Lung (tissue), 12 donors: ENCODE results near the gene PRKAR1A. TPM values are rescaled to one million over a fixed set of nuclear protein-coding genes. Genes with fewer than 3 reads are reported as not detected.
A peak's percentile ranks its signal among the peaks of the same experiment; 100 is the strongest.

Experiments
- ATAC-seq: fragments of 200-7000 bp; cut with Tn5 transposase; one replicate; pipeline ENCODE4 v1.9.1; 2020; ENCODE audit warnings: moderate number of reproducible peaks; ENCODE audit not compliant: insufficient read depth, low FRiP score
- DNase-seq, 3 donors: peaks; one replicate each; pipeline ENCODE4 v3.0.0-alpha.2; 2013 to 2017
- H3K27ac ChIP-seq, 2 donors: one replicate each; pipeline ENCODE4 v1.5.1; 2013; ENCODE audit warnings: mild to moderate bottlenecking in 2 of 2, moderate library complexity in 2 of 2, control low read depth in 1 of 2, inconsistent platforms in 1 of 2, low read depth in 1 of 2, low read length in 1 of 2
- H3K27me3 ChIP-seq, 3 donors: one replicate each; pipeline ENCODE4 v1.5.1; 2013; ENCODE audit warnings: low read length in 2 of 3; ENCODE audit not compliant: control insufficient read depth in 3 of 3, insufficient read depth in 3 of 3
- H3K36me3 ChIP-seq, 4 donors: one replicate each; pipeline ENCODE4 v1.5.1; 2013; ENCODE audit warnings: low read length in 4 of 4, mild to moderate bottlenecking in 1 of 4, moderate library complexity in 1 of 4; ENCODE audit not compliant: control insufficient read depth in 4 of 4, insufficient read depth in 4 of 4
- H3K4me1 ChIP-seq, 5 donors: one replicate each; pipeline ENCODE4 v1.5.1; 2013; ENCODE audit warnings: low read length in 5 of 5, mild to moderate bottlenecking in 2 of 5, moderate library complexity in 1 of 5; ENCODE audit not compliant: control insufficient read depth in 5 of 5, insufficient read depth in 5 of 5
- H3K4me3 ChIP-seq: one replicate; pipeline ENCODE4 v1.5.1; 2013; ENCODE audit warnings: mild to moderate bottlenecking, control low read depth, moderate library complexity
- H3K9ac ChIP-seq, 2 donors: one replicate each; pipeline ENCODE4 v1.5.1; 2013; ENCODE audit warnings: low read length in 2 of 2, control low read depth in 1 of 2; ENCODE audit not compliant: insufficient read depth in 1 of 2
- H3K9me3 ChIP-seq, 4 donors: one replicate each; pipeline ENCODE4 v1.5.1; 2013; ENCODE audit warnings: low read length in 3 of 4, mild to moderate bottlenecking in 1 of 4, moderate library complexity in 1 of 4; ENCODE audit not compliant: control insufficient read depth in 4 of 4, insufficient read depth in 3 of 4
- WGBS, 2 donors: extraction: QIAGEN DNeasy Blood & Tissue Kit; methylation state at CpG; one replicate each; pipeline ENCODE4 v1.1.7; 2013; 5-methylcytosine and 5-hydroxymethylcytosine counted together
- polyA plus RNA-seq, 2 donors: library from polyadenylated mRNA; stranded (reverse); fragments of 200-250 nt; gene quantifications; one replicate each; pipeline ENCODE4 v1.2.1, GENCODE V29; 2013
- total RNA-seq, 2 donors: library from RNA; depleted of rRNA in 1 of 2; stranded (reverse); fragments of >200 nt in 1 of 2; gene quantifications; one replicate each; pipeline ENCODE4 v1.2.1, GENCODE V29; 2014 to 2021
- TF ChIP-seq, protein P1 (sequence below): IDR thresholded peaks from 2 replicates; pipeline ENCODE4 v1.5.1; 2012; ENCODE audit warnings: mild to moderate bottlenecking; ENCODE audit errors: control extremely low read depth, extremely low read depth
- donor health status: control.
- donor health status: control.
- donor health status: Bipolar disorder and iron deficiency.
- donor health status: healthy.
- donor health status: DM: yes; HTN: yes; CAD: no.

Gene PRKAR1A
- total and polyA plus RNA-seq, 4 donors = 74.0 to 422 (median 265) TPM

DNA sequence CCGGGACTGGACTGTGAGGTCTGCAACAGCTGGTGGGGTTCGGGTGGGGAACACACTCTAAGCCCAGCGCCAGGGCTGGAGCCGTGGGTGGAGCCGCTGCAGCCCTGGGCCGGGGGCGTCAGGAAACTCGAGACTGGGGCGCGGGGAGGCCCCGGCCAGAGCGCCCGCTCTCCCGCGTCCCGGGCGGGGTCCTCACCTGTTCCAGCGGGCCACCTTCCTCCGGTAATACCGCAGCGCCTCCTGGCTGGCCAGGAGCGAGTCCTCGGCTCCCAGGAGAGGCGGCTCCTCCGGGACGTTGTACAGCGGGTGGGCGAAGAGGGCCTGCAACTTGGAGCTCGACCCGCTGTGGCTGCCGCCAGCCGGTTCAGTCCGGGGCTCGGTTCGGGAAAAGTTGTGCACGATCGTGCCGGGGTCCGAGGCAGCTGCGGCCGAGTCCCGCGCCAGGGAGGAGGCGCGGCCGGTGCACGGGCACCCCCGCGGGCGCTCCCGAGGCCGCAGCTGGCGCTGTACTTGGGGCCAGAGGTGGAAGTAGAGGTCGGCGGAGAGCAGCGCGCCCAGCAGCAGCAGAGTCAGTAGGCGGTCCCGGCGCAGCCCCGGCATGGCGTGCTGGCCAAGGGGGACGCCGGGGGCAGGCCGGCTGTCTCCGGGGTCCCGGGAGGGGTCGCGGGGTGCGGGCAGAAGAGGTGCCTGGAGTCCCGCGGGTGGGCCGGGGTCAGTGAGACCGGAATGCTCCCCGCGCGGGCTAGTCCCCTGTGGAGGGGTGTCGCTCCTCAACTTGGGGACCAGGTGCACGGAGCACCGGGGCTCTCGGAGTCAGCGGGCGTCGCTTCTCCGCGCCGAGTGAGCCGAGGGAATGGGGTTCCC lies 88.1 kb downstream of the PRKAR1A start:
- no peaks in the 10 kb centered on the region for H3K36me3 ChIP-seq
- H3K9me3 ChIP-seq = no peaks in the 10 kb centered on the region
- peak; percentile 8 for ATAC-seq
- WGBS, 2 donors = 0 to 1% methylated on average over 63 to 88 of the region's 88 CpGs
- H3K9ac ChIP-seq = peak overlapping the region in 1 of 2 donors; percentile 74
- DNase-seq = peak; percentile 51 to 60 (median 59)
- H3K4me1 ChIP-seq = peaks cover 0 to 13% (median 5%) of the 10 kb centered on the region in 5 donors
- peak overlapping the region; percentile 66 to 95 for H3K27ac ChIP-seq
- TF ChIP-seq, protein P1, sequence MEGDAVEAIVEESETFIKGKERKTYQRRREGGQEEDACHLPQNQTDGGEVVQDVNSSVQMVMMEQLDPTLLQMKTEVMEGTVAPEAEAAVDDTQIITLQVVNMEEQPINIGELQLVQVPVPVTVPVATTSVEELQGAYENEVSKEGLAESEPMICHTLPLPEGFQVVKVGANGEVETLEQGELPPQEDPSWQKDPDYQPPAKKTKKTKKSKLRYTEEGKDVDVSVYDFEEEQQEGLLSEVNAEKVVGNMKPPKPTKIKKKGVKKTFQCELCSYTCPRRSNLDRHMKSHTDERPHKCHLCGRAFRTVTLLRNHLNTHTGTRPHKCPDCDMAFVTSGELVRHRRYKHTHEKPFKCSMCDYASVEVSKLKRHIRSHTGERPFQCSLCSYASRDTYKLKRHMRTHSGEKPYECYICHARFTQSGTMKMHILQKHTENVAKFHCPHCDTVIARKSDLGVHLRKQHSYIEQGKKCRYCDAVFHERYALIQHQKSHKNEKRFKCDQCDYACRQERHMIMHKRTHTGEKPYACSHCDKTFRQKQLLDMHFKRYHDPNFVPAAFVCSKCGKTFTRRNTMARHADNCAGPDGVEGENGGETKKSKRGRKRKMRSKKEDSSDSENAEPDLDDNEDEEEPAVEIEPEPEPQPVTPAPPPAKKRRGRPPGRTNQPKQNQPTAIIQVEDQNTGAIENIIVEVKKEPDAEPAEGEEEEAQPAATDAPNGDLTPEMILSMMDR = no peak
- H3K4me3 ChIP-seq = peak overlapping the region; percentile 56
- H3K27me3 ChIP-seq = peaks cover 0 to 39% (median 3%) of the 10 kb centered on the region in 3 donors

Other genes starting within 250 kb of the PRKAR1A start
- 1 to 10 TPM; 2.3 to 7.2 TPM for gene SLC16A6, start 221.3 kb upstream of the PRKAR1A start, total RNA-seq
- gene SLC16A6, start 221.3 kb upstream of the PRKAR1A start, polyA plus RNA-seq = 10 to 100 TPM in 1 of 2 donors, 1 to 10 TPM in 1; 2.0 to 10.9 TPM
- gene ARSG, start 220.9 kb upstream of the PRKAR1A start, total RNA-seq = 1 to 10 TPM; 2.2 to 9.3 TPM
- 1 to 10 TPM; 1.5 to 6.4 TPM for gene ARSG, start 220.9 kb upstream of the PRKAR1A start, polyA plus RNA-seq
- 10 to 100 TPM; 31.7 to 58.5 TPM for gene WIPI1, start 54.9 kb upstream of the PRKAR1A start, total RNA-seq
- gene WIPI1, start 54.9 kb upstream of the PRKAR1A start, polyA plus RNA-seq = 10 to 100 TPM; 30.4 to 51.9 TPM
- 10 to 100 TPM; 69.7 to 86.1 TPM for gene FAM20A, start 88.9 kb downstream of the PRKAR1A start, total RNA-seq
- gene FAM20A, start 88.9 kb downstream of the PRKAR1A start, polyA plus RNA-seq = 100 to 1,000 TPM in 1 of 2 donors, 10 to 100 TPM in 1; 72.0 to 101 TPM